DOHH2 (cell line): ENCODE results near the gene MAP6D1.

ENCODE experiments used
- EZH2phosphoT487 ChIP-seq: fragments of 200-600 bp; sonication (generic); IDR thresholded peaks from 2 replicates; pipeline ENCODE4 v1.6.1; 2017; ENCODE audit warnings: borderline replicate concordance, mild to moderate bottlenecking, antibody characterized with exemption, low read length, moderate library complexity, mixed read lengths
- TF ChIP-seq, protein P1 (sequence below): fragments of 200-600 bp; sonication (generic); IDR thresholded peaks from one replicate; pipeline ENCODE4 v1.5.1; 2014; ENCODE audit warnings: antibody characterized with exemption, mild to moderate bottlenecking, low read depth, low read length; ENCODE audit not compliant: poor library complexity, severe bottlenecking

GRCh38 chr3:183826448-183827250, 1.3 kb upstream of the MAP6D1 start:
- TF ChIP-seq, protein P1, sequence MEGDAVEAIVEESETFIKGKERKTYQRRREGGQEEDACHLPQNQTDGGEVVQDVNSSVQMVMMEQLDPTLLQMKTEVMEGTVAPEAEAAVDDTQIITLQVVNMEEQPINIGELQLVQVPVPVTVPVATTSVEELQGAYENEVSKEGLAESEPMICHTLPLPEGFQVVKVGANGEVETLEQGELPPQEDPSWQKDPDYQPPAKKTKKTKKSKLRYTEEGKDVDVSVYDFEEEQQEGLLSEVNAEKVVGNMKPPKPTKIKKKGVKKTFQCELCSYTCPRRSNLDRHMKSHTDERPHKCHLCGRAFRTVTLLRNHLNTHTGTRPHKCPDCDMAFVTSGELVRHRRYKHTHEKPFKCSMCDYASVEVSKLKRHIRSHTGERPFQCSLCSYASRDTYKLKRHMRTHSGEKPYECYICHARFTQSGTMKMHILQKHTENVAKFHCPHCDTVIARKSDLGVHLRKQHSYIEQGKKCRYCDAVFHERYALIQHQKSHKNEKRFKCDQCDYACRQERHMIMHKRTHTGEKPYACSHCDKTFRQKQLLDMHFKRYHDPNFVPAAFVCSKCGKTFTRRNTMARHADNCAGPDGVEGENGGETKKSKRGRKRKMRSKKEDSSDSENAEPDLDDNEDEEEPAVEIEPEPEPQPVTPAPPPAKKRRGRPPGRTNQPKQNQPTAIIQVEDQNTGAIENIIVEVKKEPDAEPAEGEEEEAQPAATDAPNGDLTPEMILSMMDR = no peak
- no peak for TF ChIP-seq EZH2phosphoT487
